Measurements from ENCODE around the gene MISP.
A peak's percentile ranks its signal among the peaks of the same experiment; 100 is the strongest.
"Not testable (repeated sequence)": the region's sequence is repeated elsewhere in the genome, so short reads cannot be mapped to it uniquely, and the experiment has no call there.

The MISP gene, protein sequence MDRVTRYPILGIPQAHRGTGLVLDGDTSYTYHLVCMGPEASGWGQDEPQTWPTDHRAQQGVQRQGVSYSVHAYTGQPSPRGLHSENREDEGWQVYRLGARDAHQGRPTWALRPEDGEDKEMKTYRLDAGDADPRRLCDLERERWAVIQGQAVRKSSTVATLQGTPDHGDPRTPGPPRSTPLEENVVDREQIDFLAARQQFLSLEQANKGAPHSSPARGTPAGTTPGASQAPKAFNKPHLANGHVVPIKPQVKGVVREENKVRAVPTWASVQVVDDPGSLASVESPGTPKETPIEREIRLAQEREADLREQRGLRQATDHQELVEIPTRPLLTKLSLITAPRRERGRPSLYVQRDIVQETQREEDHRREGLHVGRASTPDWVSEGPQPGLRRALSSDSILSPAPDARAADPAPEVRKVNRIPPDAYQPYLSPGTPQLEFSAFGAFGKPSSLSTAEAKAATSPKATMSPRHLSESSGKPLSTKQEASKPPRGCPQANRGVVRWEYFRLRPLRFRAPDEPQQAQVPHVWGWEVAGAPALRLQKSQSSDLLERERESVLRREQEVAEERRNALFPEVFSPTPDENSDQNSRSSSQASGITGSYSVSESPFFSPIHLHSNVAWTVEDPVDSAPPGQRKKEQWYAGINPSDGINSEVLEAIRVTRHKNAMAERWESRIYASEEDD

DNA sequence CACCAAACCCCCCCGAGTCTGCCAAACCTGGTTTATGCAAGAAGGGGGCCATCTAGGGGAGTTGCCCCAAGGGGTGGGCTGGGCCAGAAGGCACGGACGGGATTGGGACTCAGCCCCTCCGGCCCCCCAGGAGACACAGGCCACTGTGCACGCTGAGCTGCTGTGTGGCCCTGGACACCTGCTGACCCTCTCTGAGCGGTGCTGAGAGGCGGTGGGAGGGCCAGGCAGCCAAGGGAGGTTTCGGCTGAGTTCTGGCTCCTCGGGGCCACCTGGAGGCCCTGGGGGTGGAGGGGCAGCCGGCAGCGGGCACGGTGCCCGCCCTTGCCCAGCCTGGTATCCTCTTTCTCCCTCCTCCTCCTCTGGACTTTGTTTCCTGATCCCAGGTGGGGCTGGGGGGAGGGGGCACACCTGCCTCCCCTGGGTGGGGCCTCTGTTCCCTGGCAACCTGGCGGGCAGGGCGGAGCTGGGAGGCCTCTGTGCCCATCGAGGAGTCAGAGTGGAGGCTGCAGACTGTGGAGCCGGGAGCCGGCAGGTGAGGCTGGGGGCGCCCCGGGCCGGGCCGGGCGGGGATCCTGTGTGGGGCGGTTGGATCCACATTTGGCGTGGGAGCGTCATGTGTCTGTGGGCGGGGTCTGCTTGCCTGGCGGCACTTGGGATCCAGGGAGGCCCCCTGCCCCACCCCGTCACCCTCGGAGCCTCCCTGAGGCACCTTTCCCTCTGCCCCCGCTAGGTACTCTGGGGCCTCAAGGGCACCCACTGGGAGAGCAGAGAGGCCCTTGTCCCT, at the start of gene MISP:
Gene MISP, plus strand, starts transcription at position 473 of the 784 bp plus-strand sequence. CDS start 5,835 bp downstream, outside the sequence.
- no peak for DNase-seq (ENCODE audit: low read depth, low spot score)

GRCh38 chr19:702847-703246, 48.1 kb upstream of the MISP start:
- not testable (repeated sequence) for DNase-seq (ENCODE audit: low read depth, low spot score)

- no peak for DNase-seq (ENCODE audit: low read depth, low spot score)
These were observed 47.6 kb upstream of the MISP start for GRCh38 chr19:703329-703650.

GRCh38 chr19:703651-704446, 47.1 kb upstream of the MISP start:
- DNase-seq (ENCODE audit: low read depth, low spot score) = peak; percentile 54

GRCh38 chr19:704447-704741, 46.5 kb upstream of the MISP start:
- DNase-seq (ENCODE audit: low read depth, low spot score) = no peak

DNA sequence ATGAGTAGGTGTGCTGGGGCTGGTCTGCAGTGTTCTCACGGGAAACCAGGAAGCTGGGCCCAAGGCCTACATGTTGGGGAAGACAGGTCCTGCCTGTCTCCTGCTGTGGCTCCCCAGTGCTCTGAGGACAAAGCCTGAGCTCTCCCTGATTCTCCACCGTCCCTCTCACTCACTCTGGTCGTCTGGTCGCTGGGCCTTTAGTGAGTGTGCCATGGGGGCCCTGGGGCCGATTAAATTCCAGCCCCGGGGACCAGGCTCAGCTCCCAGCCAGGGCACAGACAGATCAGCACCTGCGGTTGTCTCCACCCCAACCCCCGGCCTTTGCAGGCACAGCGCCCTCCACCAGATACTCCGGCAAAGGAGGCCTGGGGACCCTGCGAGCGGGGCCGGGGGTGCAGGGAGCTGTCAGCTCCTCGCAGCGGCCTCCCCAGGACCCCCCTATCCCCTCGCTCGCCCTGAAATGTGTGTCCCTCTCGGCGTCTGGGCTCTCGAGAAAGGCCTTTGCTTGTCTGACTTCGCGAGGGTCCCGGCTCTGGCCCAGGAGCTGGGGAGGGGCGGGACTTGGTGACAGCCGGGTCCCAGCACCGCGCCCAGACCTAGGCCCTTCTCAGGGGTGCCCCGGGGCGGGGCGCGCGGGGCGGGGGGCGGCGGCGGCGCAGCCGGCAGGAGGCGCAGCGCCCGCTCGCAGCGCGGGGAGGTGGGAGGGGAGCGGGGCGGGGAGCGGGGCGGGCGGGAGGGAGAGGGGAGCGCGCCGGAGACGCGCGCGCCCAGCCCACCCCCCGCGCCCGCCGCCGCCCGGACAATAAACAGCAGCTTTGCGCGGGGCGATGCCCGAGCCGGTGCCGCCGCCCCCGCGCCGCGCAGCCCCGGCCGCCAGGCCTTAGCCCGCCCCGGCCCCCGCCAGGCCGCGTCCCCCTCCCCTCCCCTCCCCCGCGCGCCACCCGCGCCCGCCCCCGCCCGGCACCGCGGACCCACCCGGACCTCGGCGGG, 42.5 kb upstream of the MISP start, which contains the start of gene PALM:
Gene PALM, plus strand, starts transcription at position 782 of the 990 bp plus-strand sequence. CDS start 212 bp downstream, outside the sequence.
- peak; percentile 72 for DNase-seq (ENCODE audit: low read depth, low spot score)

- peak; percentile 40 for DNase-seq (ENCODE audit: low read depth, low spot score)
These were observed 41.5 kb upstream of the MISP start for GRCh38 chr19:709196-709964.

GRCh38 chr19:709965-710571, 40.8 kb upstream of the MISP start:
- DNase-seq (ENCODE audit: low read depth, low spot score) = peak; percentile 48

- DNase-seq (ENCODE audit: low read depth, low spot score) = peak; percentile 86
These were observed 40.1 kb upstream of the MISP start for GRCh38 chr19:710767-711166.

DNA sequence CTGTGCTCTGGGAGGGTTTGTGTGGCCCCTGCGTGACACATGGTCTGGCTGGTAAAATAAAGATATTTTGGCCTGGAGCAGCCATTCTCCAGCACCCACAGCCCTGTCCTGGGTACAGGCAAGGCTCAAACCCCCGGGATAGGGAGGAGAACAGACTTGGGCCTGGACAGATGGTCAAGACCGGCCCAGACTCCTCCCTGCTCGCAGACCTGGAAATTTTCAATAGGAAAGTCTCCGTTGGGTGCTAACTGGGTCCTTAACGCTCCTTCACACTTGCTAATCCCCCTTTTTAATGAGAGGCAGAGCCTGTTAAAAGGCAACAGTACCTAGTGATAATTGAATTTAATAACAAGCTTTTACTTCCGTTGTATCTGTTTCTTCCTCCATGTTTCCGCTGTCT, 39.7 kb upstream of the MISP start:
- no peak for DNase-seq (ENCODE audit: low read depth, low spot score)

GRCh38 chr19:715347-715746, 35.6 kb upstream of the MISP start:
- no peak for DNase-seq (ENCODE audit: low read depth, low spot score)

- DNase-seq (ENCODE audit: low read depth, low spot score) = no peak
These were observed 32.5 kb upstream of the MISP start for GRCh38 chr19:718251-718951.

- peak; percentile 67 for DNase-seq (ENCODE audit: low read depth, low spot score)
These were observed 31.9 kb upstream of the MISP start for GRCh38 chr19:718991-719512.

DNA sequence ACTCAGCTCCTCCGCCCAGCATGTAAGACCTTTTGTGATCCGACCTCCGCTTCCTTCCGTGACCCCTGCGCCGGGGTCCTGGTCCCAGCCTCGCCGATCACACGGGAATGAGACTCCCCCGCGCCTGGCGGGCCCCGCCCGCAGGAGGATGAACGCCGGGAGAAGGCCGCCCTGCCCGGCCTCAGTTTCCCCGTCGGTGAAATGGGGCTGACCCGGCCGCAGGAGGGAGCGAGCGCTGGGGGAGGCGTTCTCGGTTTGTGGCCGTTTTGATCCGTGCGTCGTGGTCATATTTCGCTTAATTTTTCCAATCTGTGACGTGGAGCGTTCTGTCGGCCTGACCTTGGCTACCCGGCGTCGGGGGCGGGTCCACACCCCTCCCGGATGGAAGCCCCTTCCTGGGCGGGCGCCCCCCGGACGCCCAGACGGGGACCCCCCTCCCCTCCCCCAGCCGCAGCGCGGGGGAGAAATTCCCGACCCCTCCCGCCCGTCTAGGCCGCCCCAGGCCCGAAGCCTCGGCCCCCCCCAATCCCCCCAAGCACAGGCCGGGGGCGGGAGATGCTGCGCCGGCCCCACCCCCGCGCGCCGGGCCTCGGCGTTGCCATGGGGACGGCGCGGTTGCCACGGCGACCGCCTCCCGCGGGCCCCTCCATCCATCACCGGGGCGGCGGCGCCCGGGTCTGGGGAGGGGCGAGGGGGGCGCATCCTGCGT, 31.1 kb upstream of the MISP start:
- DNase-seq (ENCODE audit: low read depth, low spot score) = peak; percentile 62

GRCh38 chr19:720345-721160, 30.4 kb upstream of the MISP start:
- peak; percentile 35 for DNase-seq (ENCODE audit: low read depth, low spot score)

GRCh38 chr19:722553-723101, 28.3 kb upstream of the MISP start:
- no peak for DNase-seq (ENCODE audit: low read depth, low spot score)

All from astrocyte of the hippocampus (primary cell).